ENCODE results near the gene PPM1H. TPM values are rescaled to one million over a fixed set of nuclear protein-coding genes. Genes with fewer than 3 reads are reported as not detected.
"Not testable (repeated sequence)": the region's sequence is repeated elsewhere in the genome, so short reads cannot be mapped to it uniquely, and the experiment has no call there.

Gene PPM1H
- total RNA-seq, 2 donors from 2014 or later, result 27.0 to 46.9 TPM

DNA sequence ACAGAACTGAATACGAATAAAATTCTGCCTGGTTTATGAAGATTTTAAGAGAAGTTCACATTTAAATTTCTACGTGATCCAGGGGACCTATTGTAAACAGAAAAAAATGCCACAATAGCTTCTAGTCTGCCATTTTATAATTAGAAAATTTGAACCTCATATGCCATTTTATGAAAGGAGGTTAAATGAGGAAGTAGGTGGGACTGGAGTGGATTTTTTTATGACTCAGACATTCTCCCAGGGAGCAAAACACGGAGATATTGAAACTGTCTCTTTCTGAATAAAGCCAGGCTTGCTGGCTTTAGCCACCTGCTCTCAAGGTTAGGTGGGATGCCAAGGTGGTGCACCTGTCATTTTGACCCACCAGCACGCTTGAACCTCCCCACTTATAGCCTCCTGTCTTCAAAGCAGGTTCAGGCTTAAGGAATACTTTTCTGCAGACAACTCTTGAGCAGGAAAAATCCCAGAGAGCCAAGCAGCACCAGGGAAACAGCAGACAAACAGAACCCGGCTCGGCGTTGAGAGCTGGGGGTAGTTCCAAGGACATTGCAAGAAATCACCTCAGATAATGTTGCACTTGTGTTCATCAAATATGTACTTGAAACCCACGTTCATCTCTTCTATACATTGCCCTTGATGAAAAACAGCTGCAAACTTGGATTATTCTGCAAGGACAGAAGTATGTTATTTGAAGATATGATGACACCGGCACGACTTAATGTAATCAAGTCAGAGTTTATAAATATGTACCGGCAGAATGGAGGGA lies 203.7 kb downstream of the PPM1H start:
- H3K9me3 ChIP-seq, result no peaks in the 10 kb centered on the region
- TF ChIP-seq CTCF (IDR thresholded peaks at IDR 0.05) (no peak), POLR2AphosphoS5 (IDR thresholded peaks at IDR 0.05) (no peak), POLR2A (IDR thresholded peaks at IDR 0.05) (no peak)
- no peak overlapping the region for H3K27ac ChIP-seq
- no peak overlapping the region for H3K4me3 ChIP-seq
- H3K4me1 ChIP-seq (replicated peaks), result no peaks in the 10 kb centered on the region
- H3K36me3 ChIP-seq, result no peaks in the 10 kb centered on the region
- WGBS, result 61% methylated on average over 11 of the region's 11 CpGs
- intact Hi-C loops (cut with DNase I), result no loop called here
- DNase-seq (ENCODE audit: low spot score), result no peak
- no peaks in the 10 kb centered on the region for H3K27me3 ChIP-seq (replicated peaks; ENCODE audit: insufficient read depth)

DNA sequence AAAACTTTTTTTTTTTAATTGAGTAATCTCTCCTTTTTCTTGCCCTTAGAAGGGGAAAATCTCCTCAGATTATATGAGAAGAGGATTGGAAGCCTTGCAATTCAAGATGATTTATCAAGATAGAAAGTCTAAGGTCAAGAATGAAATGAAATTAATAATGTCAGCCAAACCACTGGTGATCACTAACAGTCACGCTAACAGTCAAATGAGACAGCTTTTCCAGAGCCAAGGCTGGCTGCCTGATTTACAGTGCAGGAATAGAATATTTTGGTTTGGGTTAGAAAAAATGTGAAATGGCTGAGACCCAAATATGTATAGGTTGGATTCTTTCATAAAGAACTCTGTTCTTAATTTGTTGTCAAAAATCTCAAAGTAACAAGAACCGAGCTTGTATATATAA lies 204.3 kb downstream of the PPM1H start:
- Histone ChIP-seq H3K27ac (peak overlapping the region in 1 of 2 donors; percentile 24), H3K4me3 (no peak overlapping the region), H3K36me3 (no peaks in the 10 kb centered on the region), H3K27me3 (replicated peaks; ENCODE audit: insufficient read depth) (no peaks in the 10 kb centered on the region), H3K9me3 (no peaks in the 10 kb centered on the region), H3K4me1 (replicated peaks) (no peaks in the 10 kb centered on the region)
- WGBS, result 76% methylated on average over 2 of the region's 2 CpGs
- no peak for TF ChIP-seq POLR2A (IDR thresholded peaks at IDR 0.05)
- no peak for TF ChIP-seq POLR2AphosphoS5 (IDR thresholded peaks at IDR 0.05)
- no peak for TF ChIP-seq CTCF (IDR thresholded peaks at IDR 0.05)
- no peak for DNase-seq (ENCODE audit: low spot score)
- intact Hi-C loops (cut with DNase I), result no loop called here

DNA sequence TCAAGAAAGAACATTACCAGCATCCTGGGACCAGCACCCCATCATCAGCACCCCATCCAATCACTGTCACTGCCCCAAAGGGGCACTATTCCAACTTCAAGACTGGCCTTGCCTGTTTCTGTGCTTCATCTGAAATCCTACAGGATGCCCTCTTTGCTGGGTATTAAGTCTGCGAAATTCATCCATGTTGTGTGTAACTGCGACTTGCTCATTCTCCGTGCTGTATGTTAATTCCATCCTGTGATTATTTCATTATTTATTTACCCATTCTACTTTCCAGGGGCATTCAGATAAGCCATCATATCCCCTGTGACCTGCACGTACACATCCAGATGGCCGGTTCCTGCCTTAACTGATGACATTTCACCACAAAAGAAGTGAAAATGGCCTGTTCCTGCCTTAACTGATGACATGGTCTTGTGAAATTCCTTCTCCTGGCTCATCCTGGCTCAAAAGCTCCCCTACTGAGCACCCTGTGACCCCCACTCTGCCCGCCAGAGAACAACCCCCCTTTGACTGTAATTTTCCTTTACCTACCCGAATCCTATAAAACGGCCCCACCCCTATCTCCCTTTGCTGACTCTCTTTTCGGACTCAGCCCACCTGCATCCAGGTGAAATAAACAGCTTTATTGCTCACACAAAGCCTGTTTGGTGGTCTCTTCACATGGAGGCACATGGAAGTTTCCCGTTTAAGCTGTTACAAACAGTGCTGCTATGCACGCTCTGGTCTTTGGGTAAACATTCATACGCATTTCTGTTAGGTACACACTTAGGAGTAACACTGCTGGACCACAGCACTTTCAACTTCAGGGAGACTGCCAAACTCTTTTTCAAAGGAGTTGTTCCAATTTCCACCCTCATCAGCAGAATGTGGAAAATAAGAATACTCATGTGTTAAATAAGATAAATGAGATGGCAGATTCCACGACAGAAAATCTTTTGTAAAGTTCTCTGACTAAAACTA lies 205.1 kb downstream of the PPM1H start:
- H3K27me3 ChIP-seq (replicated peaks; ENCODE audit: insufficient read depth); H3K36me3 ChIP-seq; H3K4me1 ChIP-seq (replicated peaks); intact Hi-C loops (cut with DNase I); H3K9me3 ChIP-seq; DNase-seq (ENCODE audit: low spot score); H3K4me3 ChIP-seq: not testable (repeated sequence)
- 75% methylated on average over 13 of the region's 13 CpGs for WGBS
- peak overlapping the region in 1 of 2 donors; percentile 24 for H3K27ac ChIP-seq

DNA sequence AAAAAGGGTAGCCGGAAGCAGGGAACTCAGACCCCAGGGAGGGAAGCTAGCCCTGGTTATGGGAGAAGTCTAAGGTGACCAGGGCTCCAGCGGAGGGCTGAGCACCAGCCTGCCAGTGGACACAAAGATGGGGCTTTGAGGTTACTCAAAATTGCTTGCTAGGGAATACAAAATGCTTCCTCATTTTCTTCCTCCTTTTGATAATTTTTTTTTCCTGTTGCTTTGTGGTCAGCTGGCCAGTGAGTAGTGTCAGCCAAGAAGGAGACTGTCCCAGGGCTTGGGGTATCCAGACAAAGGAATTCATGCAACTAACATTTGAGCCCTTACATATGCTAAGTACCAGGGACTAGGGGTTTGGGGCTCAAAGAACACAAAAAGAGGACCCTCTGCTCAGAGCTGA lies 206.2 kb downstream of the PPM1H start:
- TF ChIP-seq POLR2AphosphoS5 (IDR thresholded peaks at IDR 0.05) (no peak), CTCF (IDR thresholded peaks at IDR 0.05) (no peak), POLR2A (IDR thresholded peaks at IDR 0.05) (no peak)
- no peak for DNase-seq (ENCODE audit: low spot score)
- no peaks in the 10 kb centered on the region for H3K4me1 ChIP-seq (replicated peaks)
- WGBS, result 97% methylated on average over 2 of the region's 2 CpGs
- intact Hi-C loops (cut with DNase I), result no loop called here
- no peak overlapping the region for H3K27ac ChIP-seq
- no peaks in the 10 kb centered on the region for H3K27me3 ChIP-seq (replicated peaks; ENCODE audit: insufficient read depth)
- no peaks in the 10 kb centered on the region for H3K36me3 ChIP-seq
- H3K4me3 ChIP-seq, result no peak overlapping the region
- H3K9me3 ChIP-seq, result no peaks in the 10 kb centered on the region

GRCh38 chr12:62726471-62726980 lies 208.4 kb downstream of the PPM1H start:
- H3K36me3 ChIP-seq, result no peaks in the 10 kb centered on the region
- no peak overlapping the region for H3K27ac ChIP-seq
- intact Hi-C loops (cut with DNase I), result no loop called here
- no peak overlapping the region for H3K4me3 ChIP-seq
- TF ChIP-seq POLR2A (IDR thresholded peaks at IDR 0.05) (no peak), CTCF (IDR thresholded peaks at IDR 0.05) (no peak), POLR2AphosphoS5 (IDR thresholded peaks at IDR 0.05) (no peak)
- H3K9me3 ChIP-seq, result no peaks in the 10 kb centered on the region
- no peaks in the 10 kb centered on the region for H3K27me3 ChIP-seq (replicated peaks; ENCODE audit: insufficient read depth)
- 96% methylated on average over 6 of the region's 6 CpGs for WGBS
- no peak for DNase-seq (ENCODE audit: low spot score)
- H3K4me1 ChIP-seq (replicated peaks), result no peaks in the 10 kb centered on the region

Data from prostate gland (tissue), 2 donors.